Kidney (tissue), 22 donors: ENCODE measurements around the gene NACAD. TPM values are rescaled to one million over a fixed set of nuclear protein-coding genes. Genes with fewer than 3 reads are reported as not detected.

Experiments used
- DNase-seq, 5 donors: peaks; one replicate each; pipeline ENCODE4 v3.0.0-alpha.2; 2013 to 2020
- FAIRE-seq: peaks from 2 replicates; lab custom pipeline; 2012; peaks lifted over from hg19 to GRCh38; lab: Jason Lieb, UNC
- H3K27ac ChIP-seq, 2 donors: one replicate each; pipeline ENCODE4 v1.7.0; 2013; ENCODE audit warnings: low read depth in 2 of 2, low read length in 2 of 2, inconsistent platforms in 1 of 2
- H3K27me3 ChIP-seq: one replicate; pipeline ENCODE4 v1.7.1; 2013; ENCODE audit warnings: low read length, inconsistent platforms; ENCODE audit not compliant: control insufficient read depth, insufficient read depth
- H3K36me3 ChIP-seq, 3 donors: one replicate each; pipeline versions ENCODE4 v1.7.0 to v1.7.1; 2013; ENCODE audit warnings: low read length in 3 of 3, control low read depth in 1 of 3, inconsistent platforms in 1 of 3; ENCODE audit not compliant: insufficient read depth in 3 of 3, control insufficient read depth in 2 of 3
- H3K4me1 ChIP-seq, 3 donors: one replicate each; pipeline versions ENCODE4 v1.7.0 to v1.7.1; 2013; ENCODE audit warnings: low read length in 3 of 3, inconsistent platforms in 1 of 3, low read depth in 1 of 3; ENCODE audit not compliant: control insufficient read depth in 2 of 3, insufficient read depth in 2 of 3
- H3K4me3 ChIP-seq, 3 donors: one replicate each; pipeline versions ENCODE4 v1.7.0 to v1.8.1; 2013; ENCODE audit warnings: low read length in 3 of 3, control low read depth in 1 of 3, inconsistent platforms in 1 of 3
- H3K9ac ChIP-seq, 3 donors: one replicate each; pipeline versions ENCODE4 v1.7.0 to v1.7.1; 2013; ENCODE audit warnings: low read length in 3 of 3, control low read depth in 1 of 3, inconsistent platforms in 1 of 3
- H3K9me3 ChIP-seq, 3 donors: one replicate each; pipeline versions ENCODE4 v1.7.0 to v1.7.1; 2013; ENCODE audit warnings: low read length in 3 of 3, control low read depth in 1 of 3, inconsistent platforms in 1 of 3; ENCODE audit not compliant: control insufficient read depth in 2 of 3, insufficient read depth in 1 of 3
- CTCF ChIP-seq: IDR thresholded peaks from 3 replicates; pipeline ENCODE4 v1.5.1; 2012; ENCODE audit warnings: mild to moderate bottlenecking, moderate library complexity, borderline replicate concordance; ENCODE audit not compliant: insufficient read depth; ENCODE audit errors: extremely low read depth
- intact Hi-C: fragments of 100-400 bp; cut with DNase I; formaldehyde crosslinking; loops from one replicate; pipeline ENCODE4 v1.11.1; 2022
- long read RNA-seq, 10 donors: library from polyadenylated mRNA in 1 of 10; unstranded in 1 of 10; transcript quantifications; one replicate each; pipeline ENCODE4 v2.0.0 and lab custom pipeline, GENCODE V29; 2021 to 2026
- polyA plus RNA-seq: library from polyadenylated mRNA; stranded (reverse); fragments of 350-450 nt; fragmentation: Illumina TruSeq; extraction: RNeasy Lipid Tissue Mini Kit (QIAGEN cat#74804); gene quantifications from one replicate; pipeline ENCODE4 v1.2.3, GENCODE V29; 2014; ENCODE audit warnings: low read depth, low replicate concordance; ENCODE audit not compliant: insufficient read depth
- total RNA-seq: library from RNA; stranded (reverse); fragmentation: NEBNext Ultra II Directional; extraction: Animal tissue kit (Norgen Biotek cat#: 25700); gene quantifications from one replicate; pipeline ENCODE4 v1.2.1, GENCODE V29; 2021
- donor health status: control.
- donor health status: control.
- donor health status: control.
- donor health status: control.
- donor health status: control.
- donor health status: DM: yes; HTN: yes; CAD: no.
- donor health status: Normal renal cell carcinoma (clear cell type).

Gene NACAD
- total RNA-seq (4.2 TPM), polyA plus RNA-seq (5.0 TPM)
- long read RNA-seq, donor 1 = 0 reads
- long read RNA-seq, donor 2 = 0 reads
- long read RNA-seq, donor 3 = 0 reads
- long read RNA-seq, donor 4, full-length matches to known transcripts = 1 of 1 reads
- long read RNA-seq, donor 4, partial matches to known transcripts = 0 of 1 reads
- long read RNA-seq, donor 4, other reads (novel, unspliced or antisense) = 0 of 1 reads
- long read RNA-seq, donor 5 = 0 reads
- long read RNA-seq, donor 6 = 0 reads
- long read RNA-seq, donor 7, partial matches to known transcripts = 4 of 4 reads
- long read RNA-seq, donor 7, other reads (novel, unspliced or antisense) = 0 of 4 reads
- long read RNA-seq, donor 8 = 0 reads
- long read RNA-seq, donor 9 = 0 reads
- long read RNA-seq, donor 10 = 0 reads

DNA sequence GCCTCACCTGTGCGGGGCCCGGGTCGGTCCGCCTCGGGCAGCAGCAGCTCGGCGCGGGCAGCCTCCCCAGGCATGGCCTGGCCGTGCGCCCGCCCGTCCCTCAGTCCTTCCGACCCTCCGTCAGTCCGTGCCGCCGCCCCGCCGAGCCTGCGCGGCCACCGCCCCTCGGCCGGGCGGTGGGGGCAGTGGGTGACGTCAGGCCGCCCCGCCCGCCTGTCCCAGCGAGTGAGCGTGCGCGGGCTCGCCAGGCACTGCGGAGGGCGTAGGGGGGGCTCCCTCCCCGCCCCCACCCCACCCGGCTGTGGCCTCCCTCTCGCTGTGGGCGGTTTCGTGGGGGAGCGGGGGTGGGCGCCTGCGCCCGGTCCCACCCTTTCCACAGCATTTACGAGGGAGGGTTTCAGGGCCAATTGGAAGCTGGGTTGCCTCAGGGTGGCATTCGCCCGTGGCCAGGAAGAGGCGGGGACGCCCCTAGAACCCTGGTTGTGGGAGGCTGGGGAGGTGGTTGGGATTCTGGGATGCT lies at the start of gene NACAD:
Gene NACAD (minus strand): TSS at position 149 of the 520 bp plus-strand sequence. CDS start 75 bp downstream, at position 74.
- no peaks in the 10 kb centered on the region for H3K36me3 ChIP-seq
- H3K9me3 ChIP-seq = no peaks in the 10 kb centered on the region
- H3K4me3 ChIP-seq = peak within 1 kb of the TSS; percentile 33 to 55 (median 54)
- H3K9ac ChIP-seq = peak within 1 kb of the TSS in 1 of 3 donors; percentile 12
- no peak for TF ChIP-seq CTCF
- peaks cover 0 to 2% (median 0%) of the 10 kb centered on the region in 3 donors for H3K4me1 ChIP-seq
- no peak within 1 kb of the TSS for H3K27ac ChIP-seq
- no peaks in the 10 kb centered on the region for H3K27me3 ChIP-seq
- FAIRE-seq = no peak
- peak in 3 of 5 donors; percentile 56 to 85 (median 73) for DNase-seq
- intact Hi-C loops = no loop called here

DNA sequence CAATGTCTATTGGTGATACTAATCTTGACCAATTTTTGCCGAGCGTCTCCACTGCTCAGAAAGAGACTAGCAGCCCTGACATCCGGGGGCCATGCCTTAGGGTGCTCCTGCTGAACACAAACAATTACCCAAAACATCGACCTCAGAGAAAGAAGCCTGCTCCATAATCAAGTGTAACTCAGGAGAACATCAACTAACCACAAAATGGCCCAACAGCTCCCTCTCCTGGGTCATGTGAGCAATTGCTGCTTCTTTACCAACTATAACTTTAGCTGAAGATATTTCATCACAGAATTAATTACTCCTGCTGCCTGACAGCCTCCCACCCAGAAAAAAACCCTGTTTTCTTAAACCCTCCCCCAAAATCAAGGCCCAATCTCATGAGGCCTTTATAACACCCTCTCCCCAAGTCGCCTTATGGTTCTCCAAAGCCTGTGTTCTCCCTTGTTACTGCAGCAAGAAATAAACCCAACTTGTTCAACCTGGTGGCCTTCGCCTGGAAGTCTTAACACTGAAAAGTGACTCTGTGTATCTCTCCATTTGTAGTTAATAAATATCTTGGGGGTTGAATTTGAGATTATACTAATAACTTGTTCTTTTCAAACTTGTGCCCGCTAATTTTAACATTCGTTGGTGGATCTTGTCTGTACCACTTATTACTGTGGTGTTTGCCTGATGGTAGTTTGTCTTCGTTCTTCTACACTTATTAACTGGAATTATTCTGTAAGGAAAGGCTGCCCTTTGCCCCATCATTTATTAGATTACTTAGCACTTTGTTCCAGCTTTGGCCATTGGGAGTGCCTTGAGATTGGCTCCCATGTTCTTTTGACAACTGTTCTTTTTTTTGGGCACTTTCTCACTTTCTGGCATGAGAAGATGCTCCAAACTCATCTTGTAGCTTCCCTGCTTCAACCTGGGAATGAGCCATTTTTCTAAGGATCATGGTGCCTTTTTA lies 47.6 kb upstream of the NACAD start:
- peak; percentile 95 for TF ChIP-seq CTCF
- H3K27me3 ChIP-seq = no peaks in the 10 kb centered on the region
- FAIRE-seq = no peak
- peak in 3 of 5 donors; percentile 62 to 93 (median 83) for DNase-seq
- H3K27ac ChIP-seq = no peak overlapping the region
- intact Hi-C loops = loop anchor here (10.0 kb wide), 2 partner anchors 282 to 552 kb away; partner anchors contain the start of gene TMED4
- H3K4me3 ChIP-seq = no peak overlapping the region
- no peaks in the 10 kb centered on the region for H3K36me3 ChIP-seq
- no peak overlapping the region for H3K9ac ChIP-seq
- no peaks in the 10 kb centered on the region for H3K4me1 ChIP-seq
- H3K9me3 ChIP-seq = no peaks in the 10 kb centered on the region

DNA sequence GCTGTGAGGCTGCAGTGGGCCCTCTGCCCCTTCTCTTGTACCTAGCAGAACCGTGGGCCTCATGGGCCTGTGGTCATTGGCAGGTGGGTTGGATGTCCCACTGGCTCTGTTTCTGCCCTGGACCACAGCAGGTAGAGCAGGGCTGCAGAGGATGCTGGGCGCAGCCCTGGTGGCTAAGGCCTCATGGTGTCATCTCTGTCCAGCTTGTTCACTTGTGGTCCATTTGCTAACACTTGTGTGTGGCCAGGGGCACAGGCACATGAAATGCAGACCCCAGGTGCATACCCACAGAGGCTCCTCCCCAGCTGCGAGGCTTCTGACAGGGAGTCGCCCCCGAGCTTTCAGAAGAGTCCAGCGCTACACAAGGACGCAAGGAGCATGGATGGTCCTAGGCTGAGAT lies 45.1 kb upstream of the NACAD start:
- DNase-seq (no peak), FAIRE-seq (no peak)
- H3K27ac ChIP-seq = no peak overlapping the region
- no peaks in the 10 kb centered on the region for H3K36me3 ChIP-seq
- no peaks in the 10 kb centered on the region for H3K4me1 ChIP-seq
- intact Hi-C loops = loop anchor here (10.0 kb wide), 2 partner anchors 279 to 549 kb away; partner anchors contain the start of gene TMED4
- H3K27me3 ChIP-seq = no peaks in the 10 kb centered on the region
- TF ChIP-seq CTCF = no peak
- no peak overlapping the region for H3K4me3 ChIP-seq
- no peak overlapping the region for H3K9ac ChIP-seq
- H3K9me3 ChIP-seq = no peaks in the 10 kb centered on the region
